ENCODE measurements around the gene COG5. TPM values are rescaled to one million over a fixed set of nuclear protein-coding genes. Genes with fewer than 3 reads are reported as not detected.

Gene COG5
- total and polyA plus RNA-seq, 2 of the 8 experiments (the other 6 are each of a cell fraction or from before 2014, with no cell fraction given), result 10.5 to 28.1 TPM

GRCh38 chr7:107228291-107228690 is 335.4 kb downstream of the COG5 start:
- Histone ChIP-seq H3K4me3 (ENCODE audit: extremely low read depth in 1 of 4, insufficient read depth in 2 of 4, low read depth in 3 of 4, low read length in 4 of 4) (no peak overlapping the region), H2AFZ (ENCODE audit: low read length) (no peak overlapping the region), H4K5ac (ENCODE audit: insufficient read length, low read depth, low read length) (no peak overlapping the region), H3K14ac (ENCODE audit: insufficient read length) (no peak overlapping the region), H4K8ac (ENCODE audit: extremely low read depth, insufficient read depth, low read length) (no peak overlapping the region), H3K9me3 (ENCODE audit: insufficient read depth in 2 of 2, low read depth in 1 of 2, low read length in 1 of 2) (no peaks in the 10 kb centered on the region), H2BK5ac (ENCODE audit: low read depth, low read length) (no peak overlapping the region), H3K4me2 (ENCODE audit: insufficient read depth in 1 of 2, low read depth in 2 of 2, low read length in 2 of 2) (no peak overlapping the region), H2BK12ac (ENCODE audit: low read depth, low read length) (no peak overlapping the region), H3K9ac (replicated peaks in 1 of 4; ENCODE audit: extremely low read depth in 1 of 4, low read depth in 3 of 4, low read length in 3 of 4) (no peak overlapping the region), H3K4me1 (replicated peaks in 1 of 4; ENCODE audit: control insufficient read depth in 3 of 4, insufficient read depth in 4 of 4, low read length in 3 of 4) (peaks cover 0 to 3% (median 1%) of the 10 kb centered on the region in 4 experiments; a peak in 2 of 7 replicates), H4K91ac (replicated peaks; ENCODE audit: insufficient read length, low read length) (no peak overlapping the region), H3K18ac (ENCODE audit: extremely low read depth, low read length) (no peak overlapping the region), H3K27ac (ENCODE audit: low read depth, low read length) (no peak overlapping the region), H3K79me2 (ENCODE audit: control insufficient read depth in 1 of 2, insufficient read depth in 2 of 2, low read length in 2 of 2) (no peaks in the 10 kb centered on the region), H4K20me1 (replicated peaks in 1 of 2; ENCODE audit: control insufficient read depth in 1 of 2, insufficient read depth in 2 of 2, low read length in 2 of 2) (no peaks in the 10 kb centered on the region), H3K4ac (replicated peaks; ENCODE audit: insufficient read length, low read depth, low read length) (no peak overlapping the region), H3K36me3 (ENCODE audit: control insufficient read depth in 2 of 4, insufficient read depth in 4 of 4, low read length in 3 of 4) (no peaks in the 10 kb centered on the region; a peak in 1 of 8 replicates), H2BK15ac (ENCODE audit: low read length) (no peak overlapping the region), H3K23me2 (ENCODE audit: low read depth, low read length) (no peaks in the 10 kb centered on the region), H3K27me3 (replicated peaks in 1 of 4; ENCODE audit: control insufficient read depth in 3 of 4, extremely low read depth in 1 of 4, insufficient read depth in 3 of 4, low read length in 3 of 4) (no peaks in the 10 kb centered on the region), H3K23ac (ENCODE audit: insufficient read length) (no peak overlapping the region), H2BK120ac (replicated peaks; ENCODE audit: low read depth, low read length) (no peak overlapping the region), H3K79me1 (ENCODE audit: low read depth, low read length) (no peaks in the 10 kb centered on the region), H3K56ac (replicated peaks; ENCODE audit: insufficient read length, low read depth, low read length) (no peak overlapping the region), H2AK5ac (ENCODE audit: low read depth, low read length) (no peak overlapping the region), H2BK20ac (ENCODE audit: low read length) (no peak overlapping the region)
- DNase-seq (ENCODE audit: low read depth in 1 of 2, low spot score in 2 of 2) (no peak), FAIRE-seq (no peak)
- TF ChIP-seq CEBPB (IDR thresholded peaks at IDR 0.05; ENCODE audit: low read depth, low read length) (no peak), SP4 (IDR thresholded peaks at IDR 0.05; ENCODE audit: low read length) (no peak)
- WGBS, 2 experiments (ENCODE audit: extremely low coverage in 1 of 2, insufficient coverage in 1 of 2, insufficient read length in 1 of 2, insufficient replicate concordance in 2 of 2, low coverage in 1 of 2, low lambda C conversion rate in 2 of 2, missing lambda C conversion rate in 1 of 2), result 96% methylated on average over 2 of the region's 2 CpGs; no CpG with 5 or more reads in 1 of the 2 experiments
- CTCF ChIA-PET (ENCODE audit: partially characterized antibody), result interaction anchor here (0.8 to 1.4 kb wide), 3 partner anchors 14 to 484 kb away, joined by 3 to 7 read pairs (median 3); no protein-coding TSS in a partner anchor
- POLR2A ChIA-PET (ENCODE audit: partially characterized antibody), result no interaction called here
